Parathyroid adenoma (tissue), 2 donors: ENCODE results near the gene TMEM132D.

ENCODE experiments used
- H2AFZ ChIP-seq: fragments of 300-600 bp; sonication (generic); one replicate; pipeline ENCODE4 v1.7.0; 2017; ENCODE audit warnings: antibody characterized with exemption, mild to moderate bottlenecking
- H3K27ac ChIP-seq: fragments of 300-600 bp; sonication (generic); one replicate; pipeline ENCODE4 v1.7.0; 2017
- H3K27me3 ChIP-seq: fragments of 300-600 bp; sonication (generic); one replicate; pipeline ENCODE4 v1.7.0; 2017; ENCODE audit warnings: low read length; ENCODE audit not compliant: control insufficient read depth, insufficient read depth
- H3K36me3 ChIP-seq: fragments of 300-600 bp; sonication (generic); one replicate; pipeline ENCODE4 v1.7.0; 2017; ENCODE audit warnings: low read length; ENCODE audit not compliant: control insufficient read depth, insufficient read depth
- H3K4me1 ChIP-seq: fragments of 300-600 bp; sonication (generic); one replicate; pipeline ENCODE4 v1.7.0; 2017; ENCODE audit warnings: control low read depth
- H3K4me2 ChIP-seq: fragments of 300-600 bp; sonication (generic); one replicate; pipeline ENCODE4 v1.7.0; 2017; ENCODE audit warnings: low read length
- H3K4me3 ChIP-seq: fragments of 300-600 bp; sonication (generic); one replicate; pipeline ENCODE4 v1.7.0; 2017; ENCODE audit warnings: low read depth, low read length
- H3K79me2 ChIP-seq: fragments of 300-600 bp; sonication (generic); one replicate; pipeline ENCODE4 v1.7.0; 2017; ENCODE audit warnings: control low read depth
- H3K9ac ChIP-seq: fragments of 300-600 bp; sonication (generic); one replicate; pipeline ENCODE4 v1.7.0; 2017; ENCODE audit warnings: mild to moderate bottlenecking
- H3K9me3 ChIP-seq: fragments of 300-600 bp; sonication (generic); one replicate; pipeline ENCODE4 v1.7.0; 2017; ENCODE audit warnings: low read length; ENCODE audit not compliant: control insufficient read depth
- TF ChIP-seq, protein P1 (sequence below): fragments of 300-600 bp; sonication (generic); IDR thresholded peaks from one replicate; pipeline ENCODE4 v1.7.0; 2017; ENCODE audit warnings: antibody characterized with exemption, mild to moderate bottlenecking
- donor health status: primary hyperparathyroidism.

TMEM132D gene

GRCh38 chr12:129746318-129746717, 157.5 kb downstream of the TMEM132D start:
- Histone ChIP-seq H3K4me3 (no peak overlapping the region), H3K9ac (no peak overlapping the region), H3K27ac (no peak overlapping the region), H3K79me2 (no peaks in the 10 kb centered on the region), H2AFZ (no peak overlapping the region), H3K36me3 (no peaks in the 10 kb centered on the region), H3K27me3 (no peaks in the 10 kb centered on the region), H3K4me2 (no peak overlapping the region), H3K9me3 (no peaks in the 10 kb centered on the region), H3K4me1 (no peaks in the 10 kb centered on the region)
- TF ChIP-seq, protein P1, sequence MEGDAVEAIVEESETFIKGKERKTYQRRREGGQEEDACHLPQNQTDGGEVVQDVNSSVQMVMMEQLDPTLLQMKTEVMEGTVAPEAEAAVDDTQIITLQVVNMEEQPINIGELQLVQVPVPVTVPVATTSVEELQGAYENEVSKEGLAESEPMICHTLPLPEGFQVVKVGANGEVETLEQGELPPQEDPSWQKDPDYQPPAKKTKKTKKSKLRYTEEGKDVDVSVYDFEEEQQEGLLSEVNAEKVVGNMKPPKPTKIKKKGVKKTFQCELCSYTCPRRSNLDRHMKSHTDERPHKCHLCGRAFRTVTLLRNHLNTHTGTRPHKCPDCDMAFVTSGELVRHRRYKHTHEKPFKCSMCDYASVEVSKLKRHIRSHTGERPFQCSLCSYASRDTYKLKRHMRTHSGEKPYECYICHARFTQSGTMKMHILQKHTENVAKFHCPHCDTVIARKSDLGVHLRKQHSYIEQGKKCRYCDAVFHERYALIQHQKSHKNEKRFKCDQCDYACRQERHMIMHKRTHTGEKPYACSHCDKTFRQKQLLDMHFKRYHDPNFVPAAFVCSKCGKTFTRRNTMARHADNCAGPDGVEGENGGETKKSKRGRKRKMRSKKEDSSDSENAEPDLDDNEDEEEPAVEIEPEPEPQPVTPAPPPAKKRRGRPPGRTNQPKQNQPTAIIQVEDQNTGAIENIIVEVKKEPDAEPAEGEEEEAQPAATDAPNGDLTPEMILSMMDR: no peak

- no peak overlapping the region for H3K9ac ChIP-seq
- no peaks in the 10 kb centered on the region for H3K79me2 ChIP-seq
- no peak overlapping the region for H2AFZ ChIP-seq
- H3K4me1 ChIP-seq: no peaks in the 10 kb centered on the region
- H3K36me3 ChIP-seq: no peaks in the 10 kb centered on the region
- TF ChIP-seq, protein P1: no peak
- no peaks in the 10 kb centered on the region for H3K27me3 ChIP-seq
- no peak overlapping the region for H3K4me2 ChIP-seq
- no peaks in the 10 kb centered on the region for H3K9me3 ChIP-seq
- H3K4me3 ChIP-seq: no peak overlapping the region
- no peak overlapping the region for H3K27ac ChIP-seq
Observed at GRCh38 chr12:129729170-129729569, 174.7 kb downstream of the TMEM132D start.

DNA sequence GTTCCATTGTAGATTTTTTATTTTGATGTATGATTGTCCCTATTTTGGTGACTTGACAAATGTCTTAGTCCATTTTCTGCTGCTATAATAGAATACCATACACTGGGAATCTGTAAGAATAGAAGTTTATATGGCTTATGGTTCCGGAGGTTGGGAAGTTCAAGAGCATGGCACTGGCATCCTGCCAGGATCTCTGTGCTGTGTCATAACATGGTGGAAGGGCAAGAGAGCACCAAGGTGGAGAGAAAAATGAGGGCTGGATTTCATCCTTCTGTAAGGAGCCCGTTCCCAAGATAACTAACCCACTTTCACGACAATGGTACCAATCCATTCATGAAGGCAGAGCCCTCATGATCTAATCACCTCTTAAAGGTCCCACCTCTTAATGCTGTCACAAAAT, 176.7 kb downstream of the TMEM132D start:
- TF ChIP-seq, protein P1: no peak
- Histone ChIP-seq H3K79me2 (no peaks in the 10 kb centered on the region), H3K9ac (no peak overlapping the region), H3K27ac (no peak overlapping the region), H3K4me3 (no peak overlapping the region), H2AFZ (no peak overlapping the region), H3K4me1 (no peaks in the 10 kb centered on the region), H3K9me3 (no peaks in the 10 kb centered on the region), H3K36me3 (no peaks in the 10 kb centered on the region), H3K27me3 (no peaks in the 10 kb centered on the region), H3K4me2 (no peak overlapping the region)

DNA sequence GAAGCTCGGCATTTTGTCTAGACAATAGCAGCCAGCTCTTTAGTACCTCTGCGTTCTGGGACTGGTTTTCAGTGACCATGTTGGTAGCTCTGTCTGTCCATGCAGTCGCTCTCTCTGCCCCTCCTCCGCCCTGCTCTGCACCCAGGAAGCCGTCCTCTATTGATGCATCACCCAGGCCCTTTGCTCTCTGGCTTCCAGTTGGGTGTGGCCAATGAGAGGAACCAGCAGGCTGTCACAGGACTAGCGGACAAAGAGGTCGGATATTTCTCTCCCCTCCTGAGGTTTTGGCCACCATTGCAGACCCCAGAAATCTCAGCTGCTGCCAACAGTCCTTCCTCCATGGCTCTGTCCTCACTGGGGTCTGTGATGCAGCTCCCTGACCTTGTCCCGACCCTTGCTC, 180.6 kb downstream of the TMEM132D start:
- no peak overlapping the region for H3K27ac ChIP-seq
- no peaks in the 10 kb centered on the region for H3K9me3 ChIP-seq
- H3K36me3 ChIP-seq: no peaks in the 10 kb centered on the region
- no peak overlapping the region for H3K9ac ChIP-seq
- no peaks in the 10 kb centered on the region for H3K79me2 ChIP-seq
- TF ChIP-seq, protein P1: no peak
- no peaks in the 10 kb centered on the region for H3K27me3 ChIP-seq
- no peaks in the 10 kb centered on the region for H3K4me1 ChIP-seq
- H3K4me3 ChIP-seq: no peak overlapping the region
- no peak overlapping the region for H2AFZ ChIP-seq
- H3K4me2 ChIP-seq: no peak overlapping the region

GRCh38 chr12:129720618-129721017, 183.2 kb downstream of the TMEM132D start:
- H3K9me3 ChIP-seq: no peaks in the 10 kb centered on the region
- no peak overlapping the region for H2AFZ ChIP-seq
- no peak overlapping the region for H3K4me3 ChIP-seq
- H3K9ac ChIP-seq: no peak overlapping the region
- no peak overlapping the region for H3K4me2 ChIP-seq
- no peaks in the 10 kb centered on the region for H3K4me1 ChIP-seq
- no peaks in the 10 kb centered on the region for H3K27me3 ChIP-seq
- TF ChIP-seq, protein P1: no peak
- H3K36me3 ChIP-seq: no peaks in the 10 kb centered on the region
- H3K27ac ChIP-seq: no peak overlapping the region
- no peaks in the 10 kb centered on the region for H3K79me2 ChIP-seq
